NCI-H2029 (cell line): ENCODE results near the gene DPH2.

Experiments used
- DNase-seq: peaks from one replicate; lab custom pipeline; 2025; lab: John Stamatoyannopoulos, UW

DPH2 gene

DNA sequence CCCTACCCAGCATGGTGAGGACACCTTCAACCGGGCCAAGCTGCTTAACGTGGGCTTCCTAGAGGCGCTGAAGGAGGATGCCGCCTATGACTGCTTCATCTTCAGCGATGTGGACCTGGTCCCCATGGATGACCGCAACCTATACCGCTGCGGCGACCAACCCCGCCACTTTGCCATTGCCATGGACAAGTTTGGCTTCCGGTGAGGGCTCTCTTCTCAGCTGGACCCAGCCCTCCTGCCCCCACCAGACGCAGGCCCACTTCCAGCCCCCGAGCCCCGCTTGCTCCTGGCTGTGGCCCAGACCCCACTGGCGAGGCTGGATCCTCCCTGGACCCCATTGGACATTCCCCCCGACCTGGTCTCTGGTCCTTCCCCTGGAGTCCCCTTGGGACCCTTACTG, 15.0 kb downstream of the DPH2 start:
- no peak for DNase-seq

DNA sequence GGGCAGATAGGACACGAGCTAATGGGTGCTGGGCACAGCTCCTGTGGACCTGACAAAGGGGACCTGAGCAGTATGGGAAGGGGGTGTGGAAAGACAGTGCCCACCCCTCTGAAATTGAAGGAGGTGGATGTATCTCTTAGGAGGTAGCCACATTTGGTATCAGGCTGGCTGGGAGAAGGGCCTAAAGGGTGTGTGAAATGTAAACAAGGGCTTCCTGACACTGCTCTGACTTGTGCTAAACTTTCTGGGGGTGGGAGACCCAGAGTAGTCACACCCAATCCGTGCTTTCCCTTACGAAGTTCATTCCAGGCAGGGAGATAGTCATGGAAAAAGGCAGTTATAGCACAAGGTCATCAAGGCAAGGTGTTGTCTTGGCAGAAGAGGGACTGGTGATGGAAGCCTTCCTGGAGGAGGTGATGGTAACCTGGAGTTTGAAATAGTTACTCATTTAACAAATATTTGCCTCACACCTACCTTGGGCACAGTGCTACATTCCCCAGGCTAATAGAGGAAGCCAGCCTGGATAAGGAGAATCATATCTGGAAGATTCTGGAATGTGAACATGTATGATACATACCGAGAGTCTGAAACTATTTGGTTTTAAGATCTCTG, 16.3 kb downstream of the DPH2 start:
- DNase-seq = no peak

DNA sequence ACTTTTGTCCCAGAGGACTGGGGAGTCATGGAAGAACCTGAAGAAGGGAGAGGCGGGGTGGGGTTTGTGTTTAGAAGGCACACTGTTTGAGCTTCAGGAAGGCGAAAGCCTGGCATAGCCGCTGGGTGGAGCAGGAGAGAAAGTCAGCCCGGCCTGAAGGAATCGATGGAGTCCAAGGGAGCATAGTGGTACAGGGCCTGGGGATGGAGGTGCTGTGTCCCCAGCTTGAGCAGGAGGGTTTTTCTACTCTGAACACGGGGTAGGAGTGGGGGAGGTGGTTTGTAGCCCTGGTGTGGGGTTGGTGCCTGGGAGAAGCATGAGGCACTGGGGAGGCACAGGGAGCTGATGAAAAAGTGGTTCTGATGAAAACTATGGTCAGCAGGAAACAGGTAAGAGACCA, 16.9 kb downstream of the DPH2 start:
- DNase-seq = no peak

DNA sequence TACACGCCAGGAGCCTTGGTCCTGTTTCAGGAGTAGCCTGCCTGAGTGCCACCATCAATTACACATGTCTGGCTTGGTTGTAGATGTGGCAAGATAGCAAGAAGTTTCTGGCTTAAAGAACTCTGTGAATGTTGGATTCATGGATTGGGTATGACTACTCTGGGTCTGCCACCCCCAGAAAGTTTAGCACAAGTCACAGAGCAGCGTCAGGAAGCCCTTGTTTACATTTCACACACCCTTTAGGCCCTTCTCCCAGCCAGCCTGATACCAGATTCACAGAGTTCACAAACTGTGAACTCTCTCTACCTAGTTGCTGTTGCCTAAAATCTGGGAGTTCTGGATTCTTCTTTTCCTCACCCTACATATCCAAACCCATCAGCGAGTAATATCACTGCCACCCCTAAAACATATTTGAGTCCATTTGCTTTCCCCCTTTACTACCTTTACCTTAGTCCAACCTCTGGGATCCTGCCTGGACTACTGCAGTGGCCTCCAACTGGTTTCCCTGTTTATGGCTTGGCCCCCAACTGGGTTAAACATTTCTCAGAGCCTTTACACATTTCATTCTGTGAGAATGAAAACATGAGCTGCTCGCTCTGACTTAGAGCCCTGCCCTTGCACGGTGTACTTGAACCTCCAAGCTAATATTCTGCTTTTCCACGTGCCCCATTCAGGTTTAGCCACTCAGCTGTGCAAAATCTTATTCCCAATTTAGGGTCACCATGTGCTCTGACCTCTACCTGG, 17.5 kb downstream of the DPH2 start:
- no peak for DNase-seq

DNA sequence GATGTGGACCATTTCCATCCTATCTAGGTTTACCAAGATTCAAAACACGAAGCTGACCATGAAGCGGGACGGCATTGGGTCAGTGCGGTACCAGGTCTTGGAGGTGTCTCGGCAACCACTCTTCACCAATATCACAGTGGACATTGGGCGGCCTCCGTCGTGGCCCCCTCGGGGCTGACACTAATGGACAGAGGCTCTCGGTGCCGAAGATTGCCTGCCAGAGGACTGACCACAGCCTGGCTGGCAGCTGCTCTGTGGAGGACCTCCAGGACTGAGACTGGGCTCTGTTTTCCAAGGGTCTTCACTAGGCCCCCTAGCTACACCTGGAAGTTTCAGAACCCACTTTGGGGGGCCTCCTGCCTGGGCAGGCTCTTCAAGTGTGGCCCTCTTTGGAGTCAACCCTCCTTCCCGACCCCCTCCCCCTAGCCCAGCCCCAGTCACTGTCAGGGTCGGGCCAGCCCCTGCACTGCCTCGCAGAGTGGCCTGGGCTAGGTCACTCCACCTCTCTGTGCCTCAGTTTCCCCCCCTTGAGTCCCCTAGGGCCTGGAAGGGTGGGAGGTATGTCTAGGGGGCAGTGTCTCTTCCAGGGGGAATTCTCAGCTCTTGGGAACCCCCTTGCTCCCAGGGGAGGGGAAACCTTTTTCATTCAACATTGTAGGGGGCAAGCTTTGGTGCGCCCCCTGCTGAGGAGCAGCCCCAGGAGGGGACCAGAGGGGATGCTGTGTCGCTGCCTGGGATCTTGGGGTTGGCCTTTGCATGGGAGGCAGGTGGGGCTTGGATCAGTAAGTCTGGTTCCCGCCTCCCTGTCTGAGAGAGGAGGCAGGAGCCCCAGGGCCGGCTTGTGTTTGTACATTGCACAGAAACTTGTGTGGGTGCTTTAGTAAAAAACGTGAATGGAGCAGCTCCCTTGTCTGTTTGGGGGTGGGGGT, 20.7 kb downstream of the DPH2 start:
- no peak for DNase-seq

DNA sequence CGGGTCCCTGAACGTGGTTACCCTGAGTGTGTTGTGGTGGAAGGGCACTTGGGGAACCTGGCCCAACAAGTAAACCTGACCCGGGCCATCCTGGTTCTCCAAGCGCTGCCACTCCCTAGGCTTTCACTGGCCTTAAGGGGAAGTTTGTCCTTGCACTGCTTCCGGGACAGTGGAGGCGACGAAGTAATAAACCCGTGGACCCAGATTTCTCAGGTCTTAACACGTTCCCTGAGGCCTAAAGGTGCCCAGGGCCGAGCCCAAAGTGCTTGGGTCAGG, 21.3 kb downstream of the DPH2 start:
- no peak for DNase-seq

DNA sequence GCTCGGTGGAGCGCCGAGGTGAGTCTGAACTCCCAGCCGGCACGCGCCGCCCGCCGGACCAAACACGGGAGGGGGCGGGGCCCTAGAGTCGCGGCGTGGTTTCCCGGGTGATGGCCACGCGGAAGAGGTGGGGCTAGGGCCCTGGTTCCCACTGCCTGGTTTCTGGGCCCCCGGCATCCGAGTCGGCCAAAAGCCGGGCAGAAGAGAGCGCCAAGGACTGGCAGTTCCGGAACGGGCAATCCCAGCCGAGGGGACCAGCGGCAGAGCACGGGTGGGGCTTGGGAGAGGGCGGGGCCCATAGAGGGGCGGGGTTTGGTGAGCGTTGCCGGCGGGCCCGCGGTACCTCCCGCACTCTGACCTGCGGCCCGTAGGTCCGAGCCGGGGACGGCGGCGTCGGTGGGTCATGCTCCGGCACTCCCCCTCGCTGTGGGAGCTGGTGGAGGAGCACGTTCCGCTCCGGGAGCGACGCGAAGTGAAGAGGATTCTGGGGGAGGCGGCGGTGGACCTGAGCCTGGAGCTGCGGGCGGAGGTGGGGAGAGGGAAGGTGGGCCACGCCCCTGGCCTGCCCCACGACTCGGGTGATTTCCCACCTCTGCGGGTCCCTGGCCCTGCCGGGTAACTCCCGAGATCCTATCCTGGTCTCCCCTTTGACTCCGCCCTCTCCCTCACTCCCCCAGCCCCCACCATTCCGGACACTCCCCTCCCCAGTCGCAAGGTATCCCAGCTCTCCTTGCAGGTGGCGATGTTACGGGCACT, 21.8 kb downstream of the DPH2 start, which contains the start of gene CCDC24:
CCDC24 (plus strand) TSS at position 124 of the 756 bp plus-strand sequence; CDS start at position 404, 280 bp downstream.
- peak; percentile 94 for DNase-seq

DNA sequence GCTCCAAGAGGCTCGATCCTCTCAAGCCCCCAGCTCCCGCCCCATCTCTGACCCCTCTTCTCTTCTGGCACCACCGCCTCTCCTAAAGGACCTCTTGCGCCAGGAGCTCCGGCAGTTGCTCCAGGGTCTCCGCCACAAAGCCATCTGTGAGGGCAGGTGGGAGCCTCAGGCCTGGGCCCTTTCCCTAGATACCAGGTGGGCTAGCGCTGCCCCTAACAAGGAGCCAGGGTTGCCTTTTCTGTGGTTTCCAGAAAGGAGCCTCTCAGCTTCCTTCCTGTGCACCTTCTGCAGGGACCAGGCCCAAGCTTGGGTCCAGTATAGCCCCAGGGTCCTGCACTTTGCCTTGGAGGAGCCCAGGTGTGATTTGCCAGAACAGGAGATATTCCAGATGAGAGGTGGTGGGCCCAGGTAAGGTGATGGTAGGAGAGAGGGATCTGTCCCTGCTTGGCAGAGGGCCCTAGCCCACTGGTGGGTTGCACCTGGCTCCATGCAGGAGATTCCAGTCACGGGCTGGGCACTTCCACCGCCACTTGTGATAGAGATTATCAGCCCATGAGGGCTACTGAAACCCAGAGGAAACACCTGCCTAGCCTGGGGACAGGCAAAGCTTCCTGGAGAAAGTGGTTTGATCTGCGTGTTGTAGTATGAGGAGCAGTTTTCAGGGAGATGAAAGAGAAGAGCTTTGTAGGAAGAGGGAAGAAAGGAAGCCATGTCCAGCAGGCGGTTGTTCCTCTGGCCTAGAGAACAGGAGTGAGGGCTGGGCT, 22.6 kb downstream of the DPH2 start:
- DNase-seq = peak; percentile 45

DNA sequence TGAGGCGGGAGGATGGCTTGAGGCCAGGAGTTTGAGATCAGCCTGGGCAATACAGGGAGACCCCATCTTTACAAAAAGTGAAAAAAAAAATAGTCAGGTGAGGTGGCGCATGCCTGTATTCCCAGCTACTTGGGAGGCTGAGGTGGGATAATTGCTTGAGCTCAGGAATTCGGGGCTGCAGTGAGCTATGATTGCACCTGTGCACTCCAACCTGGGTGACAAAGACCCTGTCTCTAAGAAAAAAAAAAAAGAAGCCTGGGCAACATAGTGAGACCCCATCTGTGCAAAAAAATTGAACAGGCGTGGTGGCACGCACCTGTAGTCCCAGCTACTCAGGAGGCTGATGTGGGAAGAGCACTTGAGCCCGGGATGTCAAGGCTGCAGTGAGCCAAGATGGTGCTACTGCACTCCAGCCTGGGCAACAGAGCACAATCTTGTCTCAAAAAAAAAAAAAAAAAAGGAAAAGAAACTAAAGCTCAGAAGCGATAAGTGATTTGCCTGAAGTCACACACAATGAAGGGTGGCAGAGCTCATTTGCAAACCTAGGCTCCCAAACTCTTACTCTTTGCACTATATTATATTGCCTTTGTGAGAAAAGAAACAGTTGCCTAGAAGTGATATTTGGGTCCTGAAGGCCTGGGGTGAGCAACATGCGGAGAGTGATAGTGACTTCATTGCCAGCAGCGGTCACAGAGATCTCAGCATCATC, 23.6 kb downstream of the DPH2 start:
- DNase-seq = no peak

DNA sequence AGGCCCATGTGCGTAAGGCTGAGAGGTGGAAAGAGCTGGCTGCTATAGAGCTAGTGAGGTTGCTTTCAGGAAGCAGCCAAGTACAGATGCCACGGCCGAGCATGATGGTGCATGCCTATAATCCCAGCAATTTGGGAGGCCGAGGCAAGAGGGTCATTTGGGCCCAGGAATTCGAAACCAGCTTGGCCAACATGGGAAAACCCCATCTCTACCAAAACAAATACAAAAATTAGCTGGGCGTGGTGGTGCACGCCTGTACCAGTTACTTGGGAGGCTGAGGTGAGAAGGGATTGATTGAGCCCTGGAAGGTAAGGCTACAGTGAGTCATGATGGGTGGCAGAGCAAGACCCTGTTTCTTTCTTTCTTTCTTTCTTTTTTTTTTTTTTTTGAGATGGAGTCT, 24.3 kb downstream of the DPH2 start:
- DNase-seq = no peak

DNA sequence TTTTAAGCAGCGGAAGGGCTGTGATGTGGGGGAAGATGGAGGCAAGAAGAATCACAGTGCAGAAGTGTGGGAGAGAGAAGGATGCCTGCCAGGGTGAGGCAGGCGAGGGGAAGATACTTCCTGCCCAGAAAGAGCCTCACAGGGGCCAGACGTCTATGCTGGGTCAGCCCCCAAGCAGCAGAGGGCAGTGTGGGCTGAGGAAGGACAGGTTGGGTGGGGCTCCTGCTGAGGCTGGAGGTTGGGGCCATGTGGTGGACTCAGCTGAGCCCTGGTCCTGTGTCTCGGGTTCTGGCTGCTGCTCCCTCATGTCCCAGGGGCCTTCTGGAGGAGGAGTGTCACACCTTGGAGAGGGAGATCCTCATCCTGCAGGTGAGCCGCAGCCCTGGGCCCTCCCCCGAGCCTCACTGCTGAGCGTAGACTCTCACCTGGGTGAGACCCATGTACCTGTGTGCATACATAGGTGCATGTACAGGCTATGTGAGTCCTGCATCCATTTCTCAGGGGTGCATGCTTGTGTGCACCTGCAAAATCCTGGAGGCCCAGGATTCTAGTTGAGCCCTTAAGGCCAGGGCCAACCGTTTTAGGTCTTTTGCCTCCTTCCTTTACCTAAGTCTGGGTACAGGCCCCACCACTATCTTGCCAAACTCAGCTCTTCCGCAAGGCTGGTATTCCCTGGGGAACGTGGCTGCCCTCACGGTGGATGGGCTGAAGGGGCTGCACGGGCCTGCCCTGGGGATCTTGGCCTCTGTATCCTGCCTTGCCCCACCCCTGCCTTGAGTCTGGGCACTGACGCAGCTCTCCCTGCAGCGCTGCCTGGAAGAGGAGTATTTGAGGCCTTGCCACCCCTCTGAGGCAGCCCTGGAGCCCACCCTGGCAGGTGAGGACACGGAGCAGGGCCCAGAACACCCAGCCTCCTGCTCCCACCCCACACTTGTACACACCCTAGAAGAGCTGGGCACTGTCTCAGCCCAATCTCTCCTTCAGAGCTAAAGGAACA, 25.3 kb downstream of the DPH2 start:
- peak; percentile 33 for DNase-seq

DNA sequence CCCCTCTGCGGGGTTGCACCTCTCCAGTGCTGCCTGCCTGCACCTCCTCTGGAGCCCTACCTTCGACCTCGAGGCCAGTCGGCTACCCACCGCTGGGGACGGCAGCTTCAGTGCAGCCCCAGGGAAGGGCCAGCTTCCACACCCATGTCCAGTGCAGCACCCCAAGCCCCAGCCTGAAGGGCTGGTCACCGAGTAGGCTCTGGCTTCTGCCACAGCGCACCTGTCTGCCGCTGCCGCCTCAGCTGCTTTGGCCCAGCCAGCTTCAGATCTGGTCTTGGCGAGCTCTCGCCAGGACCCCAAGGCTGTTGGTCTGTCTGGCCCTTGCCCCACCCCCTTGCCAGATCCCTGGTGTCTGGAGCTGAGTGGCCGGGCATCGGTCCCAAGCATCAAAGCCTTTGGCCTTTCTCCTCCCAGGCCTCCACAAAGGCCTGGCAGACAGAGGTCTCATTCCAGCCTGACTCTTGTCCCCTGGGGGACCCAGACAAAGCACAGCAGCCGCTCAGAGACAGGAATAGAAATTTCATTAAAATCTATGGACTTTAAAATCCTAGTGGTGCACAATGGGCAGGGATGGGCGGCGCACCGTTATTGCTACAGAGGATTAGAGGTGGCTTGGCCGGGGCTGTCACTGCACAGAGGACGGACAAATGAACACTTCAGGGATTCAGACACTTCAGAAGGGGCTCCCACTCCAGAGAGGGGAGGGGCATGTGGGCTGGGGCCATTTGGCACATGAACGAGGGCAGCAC, 26.3 kb downstream of the DPH2 start:
- no peak for DNase-seq

DNA sequence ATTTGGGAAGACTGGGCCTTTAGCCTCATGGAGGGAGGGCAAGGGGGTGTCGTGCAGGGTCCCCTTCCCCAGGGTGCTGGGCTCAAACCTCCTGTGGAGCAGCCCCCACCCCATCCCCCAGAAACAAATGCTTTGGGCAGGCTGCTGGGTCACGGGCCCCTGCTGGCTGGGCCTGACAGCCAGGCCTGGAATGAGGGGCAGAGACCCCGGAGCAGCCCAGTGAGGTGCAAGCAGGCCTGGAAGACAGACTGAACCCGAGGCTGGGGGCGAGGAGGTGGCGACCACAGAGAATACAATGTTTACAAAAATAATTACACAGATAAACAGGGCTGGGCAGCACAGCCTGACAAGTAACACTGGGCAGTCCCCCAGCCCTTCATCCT, 26.9 kb downstream of the DPH2 start:
- no peak for DNase-seq

DNA sequence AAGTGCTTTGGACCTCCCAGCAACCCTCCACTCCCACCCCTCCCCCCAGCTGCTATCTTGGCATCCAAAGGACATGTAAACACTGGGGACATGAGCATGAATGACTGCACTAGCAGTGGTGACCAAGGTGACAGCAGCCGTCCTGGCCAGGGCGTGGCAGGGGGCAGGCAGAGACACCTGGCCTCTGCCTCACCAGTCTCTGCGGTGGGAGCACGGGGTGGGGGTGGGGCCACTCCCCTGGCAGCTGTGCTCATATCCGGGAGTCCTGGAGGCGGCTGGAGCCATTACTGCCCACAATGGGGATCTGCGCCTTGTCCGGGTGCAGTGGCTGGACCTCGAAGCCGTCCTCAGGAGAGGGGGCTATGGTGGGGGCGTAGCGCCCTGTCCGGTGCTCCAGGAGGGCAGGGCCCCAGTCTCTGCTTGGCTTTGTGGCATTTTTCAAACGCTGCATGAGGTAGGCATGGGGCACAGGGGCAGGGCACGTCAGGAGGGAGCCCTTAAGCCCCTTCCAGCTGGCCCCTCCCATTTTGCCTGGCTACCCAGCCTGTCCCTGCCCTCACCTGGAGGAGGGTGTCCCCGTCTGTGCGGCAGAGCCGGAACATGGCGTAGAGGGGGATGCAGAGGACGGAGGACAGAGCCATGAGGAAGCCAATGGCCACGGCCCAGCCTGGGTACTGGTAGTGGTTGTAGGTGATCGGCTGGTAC, 27.6 kb downstream of the DPH2 start:
- peak; percentile 94 for DNase-seq

DNA sequence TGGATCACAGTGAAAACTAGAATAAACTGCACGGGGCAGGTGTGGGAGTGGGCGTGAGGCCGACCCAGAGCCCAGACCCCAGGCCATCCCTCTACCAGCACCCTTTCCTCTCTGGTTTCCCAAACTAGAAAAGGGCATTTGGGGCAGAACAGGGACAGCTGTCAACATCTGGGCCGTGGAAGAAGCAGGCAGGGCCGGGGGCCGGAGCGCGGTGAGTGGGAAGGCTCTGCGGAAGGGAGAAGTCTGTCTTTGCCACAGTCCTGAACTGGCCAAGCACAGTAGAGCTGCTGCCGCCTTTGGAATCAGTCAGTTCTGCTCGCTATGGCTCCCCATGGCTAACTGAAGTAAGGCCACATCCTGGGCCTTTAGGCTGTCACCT, 28.2 kb downstream of the DPH2 start:
- DNase-seq = no peak

DNA sequence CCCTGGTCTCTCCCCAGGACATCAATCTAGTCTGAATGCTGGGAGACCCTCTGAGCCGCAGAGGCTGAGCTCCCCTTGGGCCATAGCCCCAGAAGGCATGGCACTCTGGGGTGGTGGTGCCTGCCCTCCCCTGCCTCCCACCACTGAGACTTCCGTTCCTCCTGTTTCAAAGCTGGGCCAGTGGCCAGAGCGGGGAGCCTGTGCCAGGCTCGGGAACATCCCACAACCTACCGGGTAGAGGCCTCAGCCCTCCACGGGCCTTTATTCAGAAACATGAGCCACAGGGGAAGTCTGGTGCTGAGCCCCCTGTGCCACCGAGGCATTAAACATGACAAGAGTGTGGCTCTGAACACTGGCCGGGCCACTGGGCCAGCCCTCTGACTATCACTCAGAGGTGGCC, 29.6 kb downstream of the DPH2 start:
- no peak for DNase-seq

DNA sequence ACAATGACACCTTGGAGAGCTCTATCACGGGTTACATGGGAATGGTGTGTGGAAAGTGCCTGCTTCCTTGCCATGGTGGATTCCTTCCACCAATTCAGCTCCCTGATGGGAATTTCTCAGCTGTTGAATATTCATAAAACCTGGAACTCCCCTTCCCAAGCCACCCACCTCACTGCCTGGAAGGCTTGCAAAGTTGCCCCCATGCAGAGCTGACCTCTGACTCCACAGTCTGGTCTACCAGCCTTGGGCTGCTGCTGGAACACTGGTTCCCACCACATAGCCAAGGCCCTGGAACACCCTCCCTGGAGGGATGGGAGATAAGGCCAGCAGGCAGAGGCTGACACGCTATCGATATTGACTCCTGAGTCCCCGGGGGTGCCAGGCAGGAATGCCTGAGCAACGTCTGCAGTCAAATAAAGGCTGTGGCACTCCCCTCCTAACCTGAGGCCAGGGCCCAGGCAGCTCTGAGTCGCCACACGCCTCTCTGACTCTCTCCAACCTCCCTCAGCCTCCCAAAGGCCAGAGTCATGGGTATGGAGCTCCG, 30.4 kb downstream of the DPH2 start:
- DNase-seq = no peak

DNA sequence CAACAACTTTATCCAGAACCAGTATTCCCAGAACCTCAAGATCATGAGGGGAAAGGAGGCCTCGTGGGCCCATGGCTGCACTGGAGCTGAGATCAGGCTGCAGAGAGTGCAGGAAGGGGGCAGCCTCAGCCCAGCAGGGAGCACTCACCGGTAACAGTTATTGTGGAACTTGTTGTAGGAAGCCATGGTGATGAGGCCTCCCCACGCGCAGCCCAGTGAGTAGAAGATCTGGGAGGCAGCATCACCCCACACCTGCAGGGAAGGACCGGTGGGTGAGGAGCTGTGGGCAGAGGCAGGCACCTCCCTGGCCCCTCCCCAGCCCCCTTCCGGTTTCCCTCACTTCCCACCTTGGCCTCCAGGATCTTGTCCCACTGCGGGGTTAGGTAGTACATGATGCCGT, 32.4 kb downstream of the DPH2 start:
- no peak for DNase-seq
